Activated CD4-positive, alpha-beta T cell treated with anti-CD3 and anti-CD28 coated beads, Interleukin-2, amount 50 U/mL, for 48 hours (primary cell): ENCODE measurements around the gene CIDEA.

Source experiments
- DNase-seq, 2 experiments: peaks; one replicate each; pipeline ENCODE4 v3.0.0-alpha.2; 2020

Gene CIDEA

GRCh38 chr18:12324991-12325725 is 71.0 kb downstream of the CIDEA start:
- no peak for DNase-seq

GRCh38 chr18:12325726-12326245 is 71.6 kb downstream of the CIDEA start:
- DNase-seq: no peak

- DNase-seq: no peak
These were observed 72.7 kb downstream of the CIDEA start for GRCh38 chr18:12326711-12327460.
